Measurements from ENCODE around the gene MAGEB4. TPM values are rescaled to one million over a fixed set of nuclear protein-coding genes. Genes with fewer than 3 reads are reported as not detected.

Gene MAGEB4
- total and polyA plus RNA-seq, 2 donors (not counting 1 experiment from before 2014, with no cell fraction given) = not detected

DNA sequence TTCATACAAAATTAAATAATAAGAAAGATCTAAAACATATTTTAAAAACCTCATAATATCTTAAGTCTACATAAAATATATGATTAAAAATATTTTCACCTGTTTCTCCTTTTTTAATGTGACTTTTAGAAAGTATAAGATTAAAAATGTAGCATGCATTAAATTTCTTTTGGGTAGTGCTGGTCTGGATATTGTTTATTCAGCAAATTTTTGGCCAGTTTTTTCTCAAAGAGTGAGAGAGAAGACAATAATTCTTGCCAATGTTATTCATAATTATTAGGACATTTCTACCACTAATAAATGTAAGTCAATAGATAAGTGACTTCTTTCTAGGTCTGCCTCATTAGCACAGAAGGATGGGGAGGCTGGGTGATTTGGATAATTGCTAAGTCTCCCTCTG is 19.2 kb downstream of the MAGEB4 start:
- H2AFZ ChIP-seq (ENCODE audit: low read length) = no peak overlapping the region
- no peaks in the 10 kb centered on the region for H4K20me1 ChIP-seq (ENCODE audit: control insufficient read depth, extremely low read depth, insufficient read depth, low read length)
- H3K4me3 ChIP-seq (replicated peaks in 1 of 4; ENCODE audit: control extremely low read depth in 1 of 4, insufficient read depth in 1 of 4, low read depth in 3 of 4, low read length in 4 of 4) = no peak overlapping the region
- no peak for DNase-seq (ENCODE audit: low read depth in 2 of 2)
- H3K9ac ChIP-seq (ENCODE audit: insufficient read depth, low read length) = no peak overlapping the region
- H3K27me3 ChIP-seq (ENCODE audit: control insufficient read depth, insufficient read depth, low read length) = no peaks in the 10 kb centered on the region
- no peaks in the 10 kb centered on the region for H3K4me1 ChIP-seq (ENCODE audit: control insufficient read depth, extremely low read depth, insufficient read depth, low read length)
- TF ChIP-seq CTCF (conservative IDR thresholded peaks at IDR 0.05 in 1 of 2, IDR thresholded peaks at IDR 0.05 in 1 of 2; ENCODE audit: low read depth in 1 of 2, low read length in 2 of 2) = no peak
- TF ChIP-seq EZH2 (IDR thresholded peaks at IDR 0.05; ENCODE audit: low read length, missing control alignments) = no peak
- no peaks in the 10 kb centered on the region for H3K36me3 ChIP-seq (ENCODE audit: control insufficient read depth, insufficient read depth, low read length)
- no peaks in the 10 kb centered on the region for H3K9me3 ChIP-seq (ENCODE audit: control insufficient read depth, insufficient read depth, low read depth, low read length)
- no peak overlapping the region for H3K27ac ChIP-seq (ENCODE audit: insufficient read depth, low read length)
- H3K79me2 ChIP-seq (ENCODE audit: control insufficient read depth, insufficient read depth, low read length) = no peaks in the 10 kb centered on the region
- H3K4me2 ChIP-seq (ENCODE audit: extremely low read depth, insufficient read depth, low read length) = no peak overlapping the region

GRCh38 chrX:30262763-30263162 is 21.0 kb downstream of the MAGEB4 start:
- H3K9me3 ChIP-seq (ENCODE audit: control insufficient read depth, insufficient read depth, low read depth, low read length) = no peaks in the 10 kb centered on the region
- DNase-seq (ENCODE audit: low read depth in 2 of 2) = no peak
- H3K9ac ChIP-seq (ENCODE audit: insufficient read depth, low read length) = no peak overlapping the region
- H3K4me2 ChIP-seq (ENCODE audit: extremely low read depth, insufficient read depth, low read length) = no peak overlapping the region
- no peak overlapping the region for H3K27ac ChIP-seq (ENCODE audit: insufficient read depth, low read length)
- no peaks in the 10 kb centered on the region for H4K20me1 ChIP-seq (ENCODE audit: control insufficient read depth, extremely low read depth, insufficient read depth, low read length)
- no peaks in the 10 kb centered on the region for H3K27me3 ChIP-seq (ENCODE audit: control insufficient read depth, insufficient read depth, low read length)
- no peaks in the 10 kb centered on the region for H3K4me1 ChIP-seq (ENCODE audit: control insufficient read depth, extremely low read depth, insufficient read depth, low read length)
- H2AFZ ChIP-seq (ENCODE audit: low read length) = no peak overlapping the region
- no peaks in the 10 kb centered on the region for H3K79me2 ChIP-seq (ENCODE audit: control insufficient read depth, insufficient read depth, low read length)
- TF ChIP-seq EZH2 (IDR thresholded peaks at IDR 0.05; ENCODE audit: low read length, missing control alignments) = no peak
- H3K4me3 ChIP-seq (replicated peaks in 1 of 4; ENCODE audit: control extremely low read depth in 1 of 4, insufficient read depth in 1 of 4, low read depth in 3 of 4, low read length in 4 of 4) = no peak overlapping the region
- no peaks in the 10 kb centered on the region for H3K36me3 ChIP-seq (ENCODE audit: control insufficient read depth, insufficient read depth, low read length)

DNA sequence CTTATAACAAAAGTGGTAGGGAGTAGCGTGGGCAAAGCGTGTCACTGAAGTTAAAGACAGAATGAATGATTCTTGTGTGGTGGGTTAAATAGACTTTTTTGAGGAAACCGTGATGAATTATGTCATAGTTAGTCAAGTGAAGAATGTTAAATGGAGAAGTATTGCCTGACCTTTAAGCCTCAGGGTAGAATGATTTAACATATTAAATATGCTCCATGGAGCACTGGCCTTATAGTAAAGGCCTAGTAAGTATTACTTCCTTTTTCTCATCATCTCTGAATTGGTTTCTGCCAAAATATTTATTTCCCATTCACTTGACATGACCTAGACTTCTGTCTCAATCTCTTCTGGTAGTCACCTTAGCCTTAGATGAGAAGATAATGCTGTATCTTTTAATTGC is 28.8 kb downstream of the MAGEB4 start:
- Histone ChIP-seq H3K4me1 (ENCODE audit: control insufficient read depth, extremely low read depth, insufficient read depth, low read length) (no peaks in the 10 kb centered on the region), H3K79me2 (ENCODE audit: control insufficient read depth, insufficient read depth, low read length) (no peaks in the 10 kb centered on the region), H3K4me3 (replicated peaks in 1 of 4; ENCODE audit: control extremely low read depth in 1 of 4, insufficient read depth in 1 of 4, low read depth in 3 of 4, low read length in 4 of 4) (no peak overlapping the region), H3K27me3 (ENCODE audit: control insufficient read depth, insufficient read depth, low read length) (no peaks in the 10 kb centered on the region), H3K27ac (ENCODE audit: insufficient read depth, low read length) (no peak overlapping the region), H3K36me3 (ENCODE audit: control insufficient read depth, insufficient read depth, low read length) (no peaks in the 10 kb centered on the region), H3K4me2 (ENCODE audit: extremely low read depth, insufficient read depth, low read length) (no peak overlapping the region), H3K9me3 (ENCODE audit: control insufficient read depth, insufficient read depth, low read depth, low read length) (no peaks in the 10 kb centered on the region), H4K20me1 (ENCODE audit: control insufficient read depth, extremely low read depth, insufficient read depth, low read length) (no peaks in the 10 kb centered on the region), H2AFZ (ENCODE audit: low read length) (no peak overlapping the region), H3K9ac (ENCODE audit: insufficient read depth, low read length) (no peak overlapping the region)
- TF ChIP-seq EZH2 (IDR thresholded peaks at IDR 0.05; ENCODE audit: low read length, missing control alignments) = no peak
- TF ChIP-seq CTCF (conservative IDR thresholded peaks at IDR 0.05 in 1 of 2, IDR thresholded peaks at IDR 0.05 in 1 of 2; ENCODE audit: low read depth in 1 of 2, low read length in 2 of 2) = no peak
- no peak for DNase-seq (ENCODE audit: low read depth in 2 of 2)
